Mucosa of stomach (tissue), 1 donor: Measurements from ENCODE around the gene MBL2.

ENCODE experiments used
- H3K27me3 ChIP-seq: one replicate; pipeline ENCODE4 v1.7.0; 2013; ENCODE audit warnings: mild to moderate bottlenecking, low read length; ENCODE audit not compliant: control insufficient read depth, insufficient read depth
- H3K36me3 ChIP-seq: one replicate; pipeline ENCODE4 v1.7.0; 2013; ENCODE audit warnings: low read length; ENCODE audit not compliant: control insufficient read depth, insufficient read depth
- H3K4me1 ChIP-seq: one replicate; pipeline ENCODE4 v1.7.0; 2013; ENCODE audit warnings: mild to moderate bottlenecking, low read length; ENCODE audit not compliant: control insufficient read depth, insufficient read depth
- H3K4me3 ChIP-seq: one replicate; pipeline ENCODE4 v1.7.0; 2013; ENCODE audit warnings: low read length
- H3K9ac ChIP-seq: one replicate; pipeline ENCODE4 v1.7.0; 2013; ENCODE audit warnings: mild to moderate bottlenecking, low read length, moderate library complexity
- H3K9me3 ChIP-seq: one replicate; pipeline ENCODE4 v1.7.0; 2013; ENCODE audit warnings: mild to moderate bottlenecking, low read length, moderate library complexity; ENCODE audit not compliant: control insufficient read depth
- donor health status: Pancreatic carcinoma.

MBL2 gene

DNA sequence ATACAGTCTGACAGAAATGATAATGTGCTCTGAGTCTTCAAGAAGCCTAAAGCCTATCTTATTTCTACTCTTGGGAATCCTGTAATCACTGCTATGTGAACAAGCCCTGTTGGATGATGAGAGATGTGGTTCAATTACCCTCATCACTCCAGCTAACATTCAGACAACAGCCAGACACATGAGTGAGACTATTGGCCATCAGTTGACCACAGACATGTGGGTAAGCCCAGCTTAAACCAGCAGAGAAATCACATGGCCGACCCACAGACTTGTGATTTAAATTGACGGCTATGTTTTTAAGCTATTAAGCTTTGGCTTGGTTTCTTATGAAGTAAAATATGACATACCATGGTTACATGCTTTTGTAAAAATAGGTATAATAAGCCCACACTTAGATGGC is 2.6 kb downstream of the MBL2 start:
- no peaks in the 10 kb centered on the region for H3K27me3 ChIP-seq
- H3K4me1 ChIP-seq, result peaks cover 7% of the 10 kb centered on the region
- no peaks in the 10 kb centered on the region for H3K9me3 ChIP-seq
- no peaks in the 10 kb centered on the region for H3K36me3 ChIP-seq
- H3K4me3 ChIP-seq, result no peak overlapping the region
- H3K9ac ChIP-seq, result no peak overlapping the region

DNA sequence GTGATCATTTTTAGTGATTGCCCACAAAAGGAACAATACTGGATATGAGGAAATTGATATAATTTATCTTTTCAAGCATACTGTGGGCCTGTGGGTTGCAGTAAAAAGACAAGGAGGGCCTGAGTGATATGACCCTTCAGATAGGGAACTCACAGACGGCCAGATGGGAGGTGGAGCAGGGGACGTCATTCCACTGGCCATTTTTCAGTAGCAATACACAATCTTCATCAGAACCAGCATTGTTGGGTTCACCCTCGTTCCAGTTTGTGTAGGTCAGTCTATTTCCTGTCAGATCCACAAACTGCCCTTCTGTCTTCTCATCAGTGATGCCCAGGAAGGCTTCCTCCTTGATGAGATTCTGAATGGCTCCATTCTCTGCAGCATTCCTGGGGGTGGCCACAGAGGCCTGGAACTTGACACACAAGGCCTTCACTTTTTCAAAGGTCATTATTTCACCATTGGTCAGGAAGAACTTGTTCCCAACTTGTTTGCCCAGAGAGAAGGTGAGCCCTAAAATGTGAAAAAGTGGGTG is 4.5 kb downstream of the MBL2 start:
- Histone ChIP-seq H3K4me1 (no peaks in the 10 kb centered on the region), H3K4me3 (no peak overlapping the region)

DNA sequence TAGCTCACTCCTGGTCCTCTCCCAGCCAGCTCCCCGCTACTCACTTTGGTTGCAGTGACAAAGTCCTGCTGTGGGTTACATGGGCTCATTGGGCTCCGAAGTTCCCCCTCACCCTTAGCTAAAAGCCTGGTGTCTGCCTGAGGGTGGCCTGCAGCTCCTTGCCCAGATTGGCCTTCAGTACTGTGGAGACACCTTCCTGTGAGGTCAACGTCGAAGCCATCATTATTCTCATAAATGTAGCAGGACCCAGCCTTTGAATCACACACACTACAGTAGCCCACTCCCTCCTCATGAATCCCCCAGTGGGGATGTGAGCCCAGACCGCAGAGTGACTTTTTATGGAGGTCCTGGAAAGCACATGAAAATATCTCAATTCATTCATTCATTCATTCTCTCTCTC is 10.5 kb downstream of the MBL2 start:
- Histone ChIP-seq H3K4me3 (no peak overlapping the region), H3K4me1 (no peaks in the 10 kb centered on the region), H3K27me3 (no peaks in the 10 kb centered on the region), H3K9me3 (no peaks in the 10 kb centered on the region), H3K9ac (no peak overlapping the region), H3K36me3 (no peaks in the 10 kb centered on the region)

More for the DNA sequence above, 4.5 kb downstream of the MBL2 start:
- Histone ChIP-seq H3K9ac (no peak overlapping the region), H3K9me3 (no peaks in the 10 kb centered on the region), H3K36me3 (no peaks in the 10 kb centered on the region), H3K27me3 (no peaks in the 10 kb centered on the region)

DNA sequence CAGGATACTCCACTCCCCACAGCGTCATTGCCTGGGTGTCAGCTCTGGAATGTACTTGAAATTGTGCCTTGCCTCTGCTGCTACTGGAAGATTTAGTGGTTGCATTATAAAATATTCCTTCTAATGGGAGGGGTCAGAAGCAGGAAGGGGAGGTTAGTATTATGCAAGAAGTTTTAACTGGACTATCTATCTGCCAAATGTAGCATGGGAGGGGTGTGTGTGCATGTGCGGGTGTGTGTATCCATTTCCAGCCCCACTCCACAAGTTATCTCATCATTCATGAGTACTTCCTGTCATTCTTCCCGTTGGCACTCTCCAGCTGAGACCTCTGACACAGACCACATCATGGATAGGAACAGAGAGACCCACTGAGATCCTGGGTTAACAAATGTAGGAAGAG is 13.4 kb downstream of the MBL2 start:
- no peak overlapping the region for H3K4me3 ChIP-seq
- no peaks in the 10 kb centered on the region for H3K4me1 ChIP-seq
- H3K36me3 ChIP-seq, result no peaks in the 10 kb centered on the region
- H3K9ac ChIP-seq, result no peak overlapping the region
- no peaks in the 10 kb centered on the region for H3K27me3 ChIP-seq
- H3K9me3 ChIP-seq, result no peaks in the 10 kb centered on the region

DNA sequence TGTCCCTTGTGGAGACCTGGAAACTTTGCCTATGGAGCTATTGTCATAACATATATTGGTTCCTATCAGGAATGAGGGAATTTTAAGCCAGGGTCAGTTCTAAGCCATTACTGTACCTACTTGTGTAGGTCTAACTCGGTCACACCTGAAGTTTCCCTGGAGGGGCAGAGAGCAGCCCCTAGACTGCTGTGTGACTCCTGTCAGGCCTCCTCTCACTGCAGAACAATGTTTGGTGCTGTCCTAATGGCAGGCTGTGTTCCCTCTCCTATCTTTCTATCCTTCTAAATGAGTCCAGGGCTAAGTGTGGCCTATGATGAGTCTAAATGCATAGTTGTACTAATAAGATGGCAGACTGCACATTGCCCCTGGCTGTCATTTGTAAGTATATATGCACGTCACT is 14.2 kb downstream of the MBL2 start:
- no peaks in the 10 kb centered on the region for H3K27me3 ChIP-seq
- H3K4me3 ChIP-seq, result no peak overlapping the region
- no peaks in the 10 kb centered on the region for H3K36me3 ChIP-seq
- no peaks in the 10 kb centered on the region for H3K4me1 ChIP-seq
- no peaks in the 10 kb centered on the region for H3K9me3 ChIP-seq
- no peak overlapping the region for H3K9ac ChIP-seq

DNA sequence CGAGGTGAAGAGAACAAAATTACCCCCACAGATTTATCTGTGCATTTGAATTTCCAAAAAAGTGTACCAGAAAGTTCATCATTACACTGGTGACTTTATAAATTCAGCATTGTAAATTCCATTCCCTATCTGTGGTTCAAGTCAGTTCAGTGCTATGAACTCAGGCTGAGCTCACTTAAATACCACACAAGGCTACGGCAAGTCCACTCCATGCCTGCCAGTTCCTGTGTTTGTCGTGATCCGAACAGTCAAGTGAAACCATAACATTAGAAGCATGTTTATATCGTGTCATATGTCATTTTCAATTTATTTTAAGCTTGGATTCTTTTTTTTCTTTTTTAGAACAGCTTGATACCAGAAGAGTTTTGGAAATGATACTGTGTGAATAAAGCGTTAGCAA is 14.8 kb downstream of the MBL2 start:
- Histone ChIP-seq H3K9me3 (no peaks in the 10 kb centered on the region), H3K9ac (no peak overlapping the region), H3K4me1 (no peaks in the 10 kb centered on the region), H3K4me3 (no peak overlapping the region), H3K27me3 (no peaks in the 10 kb centered on the region), H3K36me3 (no peaks in the 10 kb centered on the region)

DNA sequence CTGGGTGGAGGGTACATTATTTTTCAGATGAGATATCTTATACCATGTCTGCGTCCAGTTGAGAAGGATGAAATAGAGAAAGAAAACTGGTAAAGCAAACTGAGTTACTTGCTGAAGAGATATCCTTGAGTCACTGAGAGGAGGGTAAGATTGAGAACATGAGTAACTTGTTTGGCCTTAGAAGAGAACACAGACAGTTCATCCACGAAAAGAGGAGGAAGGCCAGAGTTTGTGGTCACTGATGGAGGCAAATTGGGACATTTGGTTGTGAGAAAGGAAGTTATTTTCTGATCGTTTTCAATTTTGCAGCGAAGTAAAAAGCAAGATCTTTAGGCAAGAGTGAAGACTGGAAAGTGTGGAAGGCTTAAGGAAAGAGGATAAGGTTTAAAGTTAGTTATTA is 15.6 kb downstream of the MBL2 start:
- H3K9me3 ChIP-seq, result no peaks in the 10 kb centered on the region
- H3K36me3 ChIP-seq, result no peaks in the 10 kb centered on the region
- no peaks in the 10 kb centered on the region for H3K27me3 ChIP-seq
- H3K4me3 ChIP-seq, result no peak overlapping the region
- no peaks in the 10 kb centered on the region for H3K4me1 ChIP-seq
- H3K9ac ChIP-seq, result no peak overlapping the region

DNA sequence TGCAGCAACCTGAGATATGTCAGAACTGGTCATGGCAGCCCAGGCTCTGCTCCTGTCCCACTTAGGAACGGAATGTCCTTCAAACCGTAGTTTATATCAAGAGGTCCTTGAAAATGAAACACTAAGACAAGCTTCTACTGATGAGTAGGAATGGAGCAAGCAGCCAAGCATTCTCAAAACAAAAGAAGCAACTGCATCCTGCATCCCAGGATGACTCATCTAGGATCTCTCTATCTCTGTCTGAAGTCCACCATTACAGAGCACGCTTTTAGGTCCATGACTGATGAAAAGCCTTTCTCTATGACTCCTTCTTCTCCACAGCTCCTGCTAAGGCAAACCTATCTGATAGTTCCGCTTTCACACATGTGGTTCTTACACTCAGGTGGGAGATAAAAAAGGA is 16.3 kb downstream of the MBL2 start:
- no peaks in the 10 kb centered on the region for H3K4me1 ChIP-seq
- no peaks in the 10 kb centered on the region for H3K36me3 ChIP-seq
- H3K27me3 ChIP-seq, result no peaks in the 10 kb centered on the region
- H3K9ac ChIP-seq, result no peak overlapping the region
- H3K4me3 ChIP-seq, result no peak overlapping the region
- no peaks in the 10 kb centered on the region for H3K9me3 ChIP-seq

DNA sequence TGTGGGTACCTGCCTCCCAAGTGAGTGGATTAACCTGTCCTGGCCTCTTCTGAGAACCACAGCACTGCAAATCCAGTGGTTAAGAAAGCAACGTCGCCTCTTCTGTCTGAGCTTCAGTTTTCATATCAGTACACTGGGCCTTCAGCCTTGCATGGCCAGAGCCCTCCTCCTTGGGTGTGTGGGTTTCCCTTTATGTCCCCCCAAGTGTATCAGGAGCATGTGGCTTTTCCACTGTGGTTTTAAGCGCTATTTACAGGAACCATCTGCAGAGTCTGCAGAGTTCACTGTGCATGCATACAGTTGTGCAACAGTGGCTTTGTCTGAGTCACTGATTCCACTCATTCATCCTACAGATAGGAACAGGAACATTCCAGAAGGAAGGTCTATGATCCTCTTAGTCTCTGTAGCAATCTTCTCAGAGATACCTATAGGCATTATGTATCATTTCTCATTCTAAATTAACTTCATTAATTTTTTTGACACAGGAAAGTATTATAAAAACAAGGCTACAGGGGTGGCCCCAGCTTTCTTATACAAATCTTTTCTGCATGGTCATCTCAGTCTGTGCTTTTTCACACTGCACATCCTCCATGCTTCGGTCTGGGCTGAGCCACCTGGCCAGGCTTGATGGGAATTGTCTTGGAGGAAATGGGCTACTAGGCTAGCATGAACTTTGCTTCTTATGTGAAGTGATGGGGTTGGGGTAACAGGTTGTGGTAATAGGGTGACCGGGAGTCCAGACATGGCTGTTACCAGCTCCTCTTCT is 17.1 kb downstream of the MBL2 start:
- no peaks in the 10 kb centered on the region for H3K36me3 ChIP-seq
- H3K4me1 ChIP-seq, result no peaks in the 10 kb centered on the region
- H3K27me3 ChIP-seq, result no peaks in the 10 kb centered on the region
- no peak overlapping the region for H3K4me3 ChIP-seq
- H3K9ac ChIP-seq, result no peak overlapping the region
- no peaks in the 10 kb centered on the region for H3K9me3 ChIP-seq

DNA sequence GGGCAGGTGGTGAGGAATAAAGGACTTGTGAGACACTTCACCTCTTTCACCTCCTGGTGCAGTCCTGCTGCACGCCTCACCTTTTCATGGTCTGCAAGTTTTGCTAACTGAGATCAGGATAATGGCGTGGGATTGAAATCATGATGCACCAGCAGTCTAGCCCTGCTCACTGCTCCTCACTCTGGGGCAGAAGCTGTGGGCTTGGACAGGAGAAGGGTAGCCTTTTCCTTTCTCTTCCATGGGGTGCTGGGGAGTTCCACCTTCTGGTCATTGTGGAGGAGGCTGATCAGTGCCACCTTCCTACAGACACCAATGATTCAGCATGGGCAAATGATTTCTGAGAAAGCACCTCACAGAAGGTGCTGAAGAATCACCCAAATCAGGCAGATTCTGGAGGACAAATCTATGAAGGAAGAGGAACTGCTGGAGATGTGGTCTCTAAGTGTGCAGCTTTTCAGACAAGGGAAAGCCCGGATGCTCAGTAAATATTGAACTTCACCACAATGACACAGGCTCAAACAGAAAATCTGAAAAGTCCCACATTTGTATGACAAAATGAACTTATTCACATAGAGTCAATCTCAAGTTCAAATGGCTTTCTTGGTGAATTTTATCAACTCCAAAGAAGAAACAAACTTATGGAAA is 19.7 kb downstream of the MBL2 start:
- H3K36me3 ChIP-seq, result no peaks in the 10 kb centered on the region
- H3K9me3 ChIP-seq, result no peaks in the 10 kb centered on the region
- peaks cover 3% of the 10 kb centered on the region for H3K4me1 ChIP-seq
- H3K4me3 ChIP-seq, result no peak overlapping the region
- no peaks in the 10 kb centered on the region for H3K27me3 ChIP-seq
- H3K9ac ChIP-seq, result no peak overlapping the region

DNA sequence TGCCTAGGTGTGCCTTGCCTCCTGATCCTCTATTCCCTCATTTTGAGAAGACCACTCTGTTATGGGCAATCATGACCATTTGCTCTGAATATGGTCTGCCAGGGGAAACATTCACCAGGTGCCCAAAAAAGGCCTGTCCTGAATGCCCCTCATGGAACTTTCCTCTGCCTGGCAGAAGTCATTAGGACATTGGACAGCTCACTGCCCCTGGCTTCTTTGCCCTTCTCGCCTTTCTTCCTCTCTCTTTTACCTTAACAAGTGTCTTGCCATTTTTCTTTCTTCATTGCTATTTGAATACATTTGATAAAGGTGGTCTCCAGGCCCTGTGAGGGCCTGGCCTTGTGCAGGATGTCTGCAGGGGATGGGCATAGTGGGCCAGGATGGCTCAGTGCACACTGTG is 20.3 kb downstream of the MBL2 start:
- Histone ChIP-seq H3K4me1 (peaks cover 7% of the 10 kb centered on the region), H3K27me3 (no peaks in the 10 kb centered on the region), H3K36me3 (no peaks in the 10 kb centered on the region), H3K4me3 (no peak overlapping the region), H3K9me3 (no peaks in the 10 kb centered on the region), H3K9ac (no peak overlapping the region)

DNA sequence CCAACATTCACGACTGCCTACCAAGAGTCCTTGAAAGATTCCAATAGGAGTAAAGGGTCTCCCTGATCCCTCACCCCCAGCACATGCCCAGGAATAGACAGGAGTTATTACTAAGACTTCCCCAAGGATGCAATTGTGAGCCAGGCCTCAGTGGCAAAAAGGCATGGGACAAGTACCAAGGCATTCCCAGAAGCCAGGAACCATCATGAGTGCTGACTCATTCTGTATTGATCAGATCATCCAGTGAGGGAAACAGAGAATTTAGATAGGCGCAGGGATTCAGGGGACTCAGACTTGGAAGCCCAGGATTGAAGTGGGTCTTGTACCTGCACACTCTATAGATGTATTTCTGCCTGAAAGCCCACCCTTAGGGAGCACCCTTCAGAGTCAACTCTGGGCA is 21.2 kb downstream of the MBL2 start:
- Histone ChIP-seq H3K36me3 (no peaks in the 10 kb centered on the region), H3K9me3 (no peaks in the 10 kb centered on the region), H3K4me1 (peaks cover 7% of the 10 kb centered on the region), H3K27me3 (no peaks in the 10 kb centered on the region), H3K9ac (no peak overlapping the region), H3K4me3 (no peak overlapping the region)
